SK-N-SH (cell line): ENCODE results near the gene CAPN5.

ENCODE experiments used
- CHD2 ChIP-seq: fragments of 150-350 bp; IDR thresholded peaks from 2 replicates; pipeline ENCODE4 v1.6.1; 2018; ENCODE audit warnings: low read length; ENCODE audit not compliant: partially characterized antibody
- CTCF ChIP-seq: fragments of 200-600 bp; sonication (generic); IDR thresholded peaks from 2 replicates; pipeline ENCODE4 v1.6.1; 2017; ENCODE audit warnings: antibody characterized with exemption, mild to moderate bottlenecking, moderate library complexity
- GABPA ChIP-seq: IDR thresholded peaks from 2 replicates; pipeline ENCODE4 v1.4.0; 2012; ENCODE audit warnings: low read depth, mild to moderate bottlenecking
- SIN3A ChIP-seq: IDR thresholded peaks from 2 replicates; pipeline ENCODE4 v1.6.1; 2012; ENCODE audit warnings: low read depth, mild to moderate bottlenecking, low read length, moderate library complexity, borderline replicate concordance
- TAF1 ChIP-seq: IDR thresholded peaks from 2 replicates; pipeline ENCODE4 v1.6.1; 2012; ENCODE audit warnings: low read depth, mild to moderate bottlenecking, low read length, moderate library complexity, borderline replicate concordance
- TEAD4 ChIP-seq: IDR thresholded peaks from 2 replicates; pipeline ENCODE4 v1.4.0; 2012; ENCODE audit warnings: mild to moderate bottlenecking, borderline replicate concordance; ENCODE audit not compliant: insufficient read depth
- YY1 ChIP-seq: IDR thresholded peaks from 2 replicates; pipeline ENCODE4 v1.4.0; 2012; ENCODE audit warnings: low read depth, mild to moderate bottlenecking
- TF ChIP-seq, protein P1 (sequence below): fragments of 150-350 bp; IDR thresholded peaks from 2 replicates; pipeline ENCODE4 v1.6.1; 2016; ENCODE audit warnings: mild to moderate bottlenecking, low read depth, low read length

DNA sequence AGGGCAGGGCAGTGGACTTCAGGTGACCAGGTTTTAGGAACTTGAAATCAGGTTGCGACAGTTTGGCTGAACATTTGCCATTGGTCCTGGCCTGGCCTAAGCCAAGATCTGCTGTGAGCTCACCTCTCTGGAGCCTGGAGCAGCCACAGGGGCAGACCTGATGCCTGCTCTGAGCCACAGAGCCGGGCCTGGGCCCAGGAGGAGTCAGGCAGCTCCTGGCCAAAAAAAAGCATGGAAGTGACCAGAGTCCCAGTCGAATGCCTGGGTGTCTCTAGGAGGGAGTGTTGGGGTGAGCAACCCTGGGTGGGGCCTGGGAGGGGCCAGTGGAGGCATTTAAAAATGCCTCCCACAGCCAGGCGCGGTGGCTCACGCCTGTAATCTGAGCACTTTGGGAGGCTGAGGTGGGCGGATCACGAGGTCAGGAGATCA lies 29.8 kb downstream of the CAPN5 start:
- TF ChIP-seq CHD2 (no peak), SIN3A (no peak), CTCF (no peak), TAF1 (no peak), GABPA (no peak), TEAD4 (no peak), YY1 (no peak)
- TF ChIP-seq, protein P1, sequence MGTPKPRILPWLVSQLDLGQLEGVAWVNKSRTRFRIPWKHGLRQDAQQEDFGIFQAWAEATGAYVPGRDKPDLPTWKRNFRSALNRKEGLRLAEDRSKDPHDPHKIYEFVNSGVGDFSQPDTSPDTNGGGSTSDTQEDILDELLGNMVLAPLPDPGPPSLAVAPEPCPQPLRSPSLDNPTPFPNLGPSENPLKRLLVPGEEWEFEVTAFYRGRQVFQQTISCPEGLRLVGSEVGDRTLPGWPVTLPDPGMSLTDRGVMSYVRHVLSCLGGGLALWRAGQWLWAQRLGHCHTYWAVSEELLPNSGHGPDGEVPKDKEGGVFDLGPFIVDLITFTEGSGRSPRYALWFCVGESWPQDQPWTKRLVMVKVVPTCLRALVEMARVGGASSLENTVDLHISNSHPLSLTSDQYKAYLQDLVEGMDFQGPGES = no peak
